Omental fat pad (tissue), 4 donors: ENCODE results near the gene TDRD9. TPM values are rescaled to one million over a fixed set of nuclear protein-coding genes. Genes with fewer than 3 reads are reported as not detected.

Experiments
- ATAC-seq: fragments of 150-250 bp; one replicate; pipeline ENCODE4 v1.9.1; 2016; ENCODE audit warnings: mild to moderate bottlenecking, moderate library complexity; ENCODE audit not compliant: low FRiP score
- DNase-seq: peaks from one replicate; pipeline ENCODE4 v3.0.0-alpha.2; 2019; ENCODE audit warnings: low spot score
- CTCF ChIP-seq, 3 donors: fragments of 450-650 bp; IDR thresholded peaks; one replicate each; pipeline ENCODE4 v1.5.1; 2016 to 2017; ENCODE audit warnings: antibody characterized with exemption in 3 of 3, mild to moderate bottlenecking in 3 of 3, moderate library complexity in 2 of 3
- total RNA-seq, 4 donors: library from RNA; depleted of rRNA; stranded (reverse); fragments of >200 nt; gene quantifications; one replicate each; pipeline ENCODE4 v1.1.0, GENCODE V29; 2016

Gene TDRD9
- total RNA-seq, 4 donors from 2014 or later = 0.28 to 8.0 (median 1.1) TPM

DNA sequence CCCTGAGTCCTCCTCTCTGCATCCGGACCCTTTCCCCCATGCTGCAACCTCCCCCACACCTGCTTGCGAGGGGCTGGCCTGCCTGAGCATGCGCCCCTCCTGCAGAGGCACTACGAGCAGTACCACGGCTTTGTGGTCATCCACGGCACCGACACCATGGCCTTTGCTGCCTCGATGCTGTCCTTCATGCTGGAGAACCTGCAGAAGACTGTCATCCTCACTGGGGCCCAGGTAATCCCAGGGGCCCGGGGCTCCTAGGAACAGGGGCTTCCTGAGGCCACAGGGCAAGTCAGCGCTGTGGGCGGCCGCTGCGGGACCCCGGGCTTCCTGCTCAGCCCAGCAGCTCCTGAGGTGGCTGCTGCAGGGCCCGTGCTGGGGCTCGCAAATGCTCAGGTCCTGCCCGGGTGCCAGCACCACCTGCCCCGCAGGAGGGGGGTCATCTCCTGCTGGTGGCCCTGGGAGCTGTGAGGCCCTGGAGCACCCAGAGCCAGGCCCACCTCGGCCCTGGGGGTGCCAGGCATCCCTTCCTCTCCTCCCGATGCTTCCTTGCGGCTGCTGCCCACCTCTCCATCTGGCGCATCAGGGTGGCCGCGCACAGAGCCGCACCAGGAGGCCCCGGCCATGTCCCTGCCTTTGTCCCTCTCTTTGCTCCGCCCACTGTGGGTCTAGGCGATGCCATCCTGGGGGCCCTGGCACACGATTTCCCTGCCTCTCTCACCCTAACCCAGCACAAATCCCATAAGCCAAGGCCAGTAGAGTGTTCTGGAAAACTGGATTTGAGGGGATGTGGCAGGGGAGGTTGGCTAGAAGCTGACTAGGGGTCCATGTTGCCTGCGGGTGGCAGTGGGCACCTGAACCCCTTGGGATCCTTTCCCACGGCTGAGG is 167.4 kb downstream of the TDRD9 start:
- ATAC-seq = no peak
- no peak for TF ChIP-seq CTCF (IDR thresholded peaks at IDR 0.05)
- DNase-seq = no peak

GRCh38 chr14:104096318-104096717 is 168.1 kb downstream of the TDRD9 start:
- DNase-seq (no peak), ATAC-seq (no peak)
- no peak for TF ChIP-seq CTCF (IDR thresholded peaks at IDR 0.05)

DNA sequence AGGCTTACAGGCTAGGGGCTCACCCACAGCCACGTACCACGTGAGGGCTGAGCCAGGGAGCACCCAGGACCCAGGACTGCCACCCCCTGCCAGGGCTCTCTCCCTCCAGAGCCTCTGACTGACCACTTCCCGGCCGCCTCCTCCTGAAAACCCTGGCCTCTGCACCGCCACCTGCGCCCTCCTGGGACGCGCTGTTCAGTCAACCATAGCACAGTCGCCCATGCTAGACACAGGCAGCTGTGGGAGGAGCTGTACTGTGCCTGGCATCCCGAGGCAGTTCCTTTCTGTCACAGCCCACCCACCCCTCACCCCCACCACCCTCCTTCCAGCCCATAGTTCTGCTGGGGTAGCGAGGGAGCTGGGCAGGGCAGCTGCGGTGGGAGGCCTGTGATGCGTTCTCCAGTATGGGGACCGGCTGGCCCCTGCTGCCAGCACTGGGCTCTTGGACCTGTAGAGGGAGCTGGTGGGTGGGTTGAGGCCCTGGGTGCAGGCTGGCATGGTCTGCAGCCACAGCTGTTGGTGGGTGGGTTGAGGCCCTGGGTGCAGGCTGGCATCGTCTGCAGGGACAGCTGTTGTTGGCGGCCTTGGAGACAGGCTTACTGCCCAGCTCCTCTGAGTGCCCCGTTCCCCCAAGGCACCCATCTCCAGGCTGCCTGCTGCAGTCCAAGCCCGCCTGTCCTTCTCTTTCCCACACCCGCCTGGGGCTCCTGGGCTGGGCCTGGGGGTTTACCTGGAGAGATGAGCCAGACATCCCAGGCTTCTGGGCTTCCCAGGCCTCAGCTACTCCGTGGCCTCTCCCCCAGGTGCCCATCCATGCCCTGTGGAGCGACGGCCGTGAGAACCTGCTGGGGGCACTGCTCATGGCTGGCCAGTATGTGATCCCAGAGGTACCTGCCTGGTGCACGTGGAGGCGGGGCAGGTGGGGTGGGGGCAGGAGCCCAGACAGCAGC is 168.8 kb downstream of the TDRD9 start:
- no peak for TF ChIP-seq CTCF (IDR thresholded peaks at IDR 0.05)
- no peak for DNase-seq
- no peak for ATAC-seq

GRCh38 chr14:104098272-104099095 is 170.2 kb downstream of the TDRD9 start:
- no peak for TF ChIP-seq CTCF (IDR thresholded peaks at IDR 0.05)
- DNase-seq = no peak
- no peak for ATAC-seq

- ATAC-seq (no peak), DNase-seq (no peak)
- TF ChIP-seq CTCF (IDR thresholded peaks at IDR 0.05) = no peak
Measured at GRCh38 chr14:104099096-104100041, 171.1 kb downstream of the TDRD9 start.
